HepG2 (cell line): Measurements from ENCODE around the gene TRIM15. TPM values are rescaled to one million over a fixed set of nuclear protein-coding genes. Genes with fewer than 3 reads are reported as not detected.

ENCODE experiments used
- DMTF1 ChIP-seq: sonication (generic); formaldehyde crosslinking; IDR thresholded peaks from 2 replicates; pipeline ENCODE4 v1.4.0; 2020; ENCODE audit warnings: mild to moderate bottlenecking, missing genetic modification reagents
- FOXO1 ChIP-seq: sonication (generic); formaldehyde crosslinking; IDR thresholded peaks from 2 replicates; pipeline ENCODE4 v1.4.0; 2020; ENCODE audit warnings: missing genetic modification reagents
- HOMEZ ChIP-seq: IDR thresholded peaks from 2 replicates; pipeline ENCODE4 v1.6.1; 2016; ENCODE audit warnings: low read depth
- JDP2 ChIP-seq: sonication (generic); formaldehyde crosslinking; IDR thresholded peaks from 2 replicates; pipeline ENCODE4 v1.8.1; 2022; ENCODE audit warnings: missing genetic modification reagents, borderline replicate concordance
- KLF16 ChIP-seq, 2 experiments: sonication (generic) in 1 of 2; formaldehyde crosslinking in 1 of 2; IDR thresholded peaks; 2 replicates each; pipeline versions ENCODE4 v1.6.1 to v1.8.0; 2016 to 2023; ENCODE audit warnings: missing genetic modification reagents in 2 of 2, missing compliant biosample characterization in 1 of 2
- MED13 ChIP-seq: sonication (generic); formaldehyde crosslinking; IDR thresholded peaks from 2 replicates; pipeline ENCODE4 v1.5.0; 2020; ENCODE audit warnings: missing genetic modification reagents
- POLR2A ChIP-seq, 2 experiments: IDR thresholded peaks; 2 replicates each; pipeline ENCODE4 v1.6.1; 2011; ENCODE audit warnings: low read depth in 2 of 2, low read length in 2 of 2, mild to moderate bottlenecking in 1 of 2, moderate library complexity in 1 of 2; ENCODE audit not compliant: insufficient read depth in 1 of 2
- RFXAP ChIP-seq: sonication (generic); formaldehyde crosslinking; IDR thresholded peaks from 2 replicates; pipeline ENCODE4 v1.4.0; 2020; ENCODE audit warnings: missing genetic modification reagents, borderline replicate concordance
- SIN3A ChIP-seq: IDR thresholded peaks from 2 replicates; pipeline ENCODE4 v1.6.1; 2011; ENCODE audit warnings: low read depth, mild to moderate bottlenecking, control low read depth, low read length, borderline replicate concordance
- SRSF1 ChIP-seq: fragments of 200-400 bp; formaldehyde crosslinking; optimal IDR thresholded peaks from 2 replicates; pipeline ENCODE3; 2017; ENCODE audit warnings: mild to moderate bottlenecking, low read depth, low read length, moderate library complexity
- YEATS4 ChIP-seq: sonication (generic); formaldehyde crosslinking; IDR thresholded peaks from 2 replicates; pipeline ENCODE4 v1.4.0; 2020; ENCODE audit warnings: missing genetic modification reagents, borderline replicate concordance
- ZBTB25 ChIP-seq: IDR thresholded peaks from 2 replicates; pipeline ENCODE4 v1.6.1; 2018; ENCODE audit warnings: missing genetic modification reagents
- ZC3H4 ChIP-seq: sonication (generic); formaldehyde crosslinking; IDR thresholded peaks from 2 replicates; pipeline ENCODE4 v1.4.0; 2020; ENCODE audit warnings: missing genetic modification reagents, borderline replicate concordance
- ZMYM3 ChIP-seq: sonication (generic); formaldehyde crosslinking; IDR thresholded peaks from 2 replicates; pipeline ENCODE4 v1.5.1; 2020; ENCODE audit warnings: mild to moderate bottlenecking, missing genetic modification reagents
- ZNF160 ChIP-seq: sonication (generic); formaldehyde crosslinking; IDR thresholded peaks from 2 replicates; pipeline ENCODE4 v1.8.0; 2022; ENCODE audit warnings: mild to moderate bottlenecking, inconsistent platforms, missing genetic modification reagents
- ZNF235 ChIP-seq: sonication (generic); formaldehyde crosslinking; IDR thresholded peaks from 2 replicates; pipeline ENCODE4 v1.8.1; 2023; ENCODE audit warnings: mild to moderate bottlenecking, missing genetic modification reagents, borderline replicate concordance
- ZNF331 ChIP-seq: sonication (generic); formaldehyde crosslinking; IDR thresholded peaks from 2 replicates; pipeline ENCODE4 v1.4.0; 2020; ENCODE audit warnings: missing genetic modification reagents
- ZNF430 ChIP-seq: sonication (generic); formaldehyde crosslinking; IDR thresholded peaks from 2 replicates; pipeline ENCODE4 v1.9.0; 2021; ENCODE audit warnings: mild to moderate bottlenecking, missing genetic modification reagents
- ZNF44 ChIP-seq: sonication (generic); formaldehyde crosslinking; IDR thresholded peaks from 2 replicates; pipeline ENCODE4 v1.5.1; 2020; ENCODE audit warnings: mild to moderate bottlenecking, missing genetic modification reagents
- ZNF484 ChIP-seq: sonication (generic); formaldehyde crosslinking; IDR thresholded peaks from 2 replicates; pipeline ENCODE4 v1.5.1; 2020; ENCODE audit warnings: mild to moderate bottlenecking, low read depth, missing genetic modification reagents, borderline replicate concordance
- ZNF614 ChIP-seq: IDR thresholded peaks from 2 replicates; pipeline ENCODE4 v1.6.1; 2018; ENCODE audit warnings: missing biosample characterization, missing genetic modification reagents, inconsistent platforms, borderline replicate concordance
- polyA plus RNA-seq, 8 experiments: library from polyadenylated mRNA; depleted of rRNA in 3 of 8; stranded (reverse) in 7 of 8; unstranded in 1 of 8; fragments of >200 nt; fragmentation: Illumina TruSeq in 4 of 8; extraction: Trizol in 4 of 8; gene quantifications; 2 replicates each; pipeline versions ENCODE4 v1.2.1 to v1.2.3, GENCODE V29; 2011 to 2016; ENCODE audit warnings: low read depth in 4 of 8, missing spikeins in 1 of 8, mixed read lengths in 1 of 8; ENCODE audit not compliant: insufficient read depth in 1 of 8
- total RNA-seq, 5 experiments: library from RNA; depleted of rRNA; stranded (reverse); fragments of >200 nt; fragmentation: Illumina TruSeq; extraction: Trizol; gene quantifications; 2 replicates each; pipeline ENCODE4 v1.2.3, GENCODE V29; 2016; ENCODE audit warnings: low read depth in 1 of 5

Gene TRIM15
- total and polyA plus RNA-seq, 2 of the 13 experiments (the other 11 are each of a cell fraction or from before 2014, with no cell fraction given) = 35.1 to 38.2 TPM

- TF ChIP-seq FOXO1 (CRISPR knock-in tag) = peak; percentile 63
- TF ChIP-seq POLR2A (IDR thresholded peaks at IDR 0.05; ENCODE audit: insufficient read depth in 1 of 2, low read depth in 2 of 2, low read length in 2 of 2) = peak; percentile 84 to 94
- peak; percentile 100 for TF ChIP-seq RFXAP
- 0 out of 2 replicates have a peak, but pooled peaks have one; percentile 53 for TF ChIP-seq ZNF331 (CRISPR knock-in tag)
- peak; percentile 82; the same call in 1 of the 2 replicates for TF ChIP-seq ZNF235 (CRISPR knock-in tag)
- TF ChIP-seq MED13 = 0 out of 2 replicates have a peak, but pooled peaks have one; percentile 40
- TF ChIP-seq HOMEZ = peak; percentile 74; the same call in 1 of the 2 replicates
- TF ChIP-seq SIN3A = peak; percentile 97; the same call in 1 of the 2 replicates
- TF ChIP-seq ZMYM3 (CRISPR knock-in tag) = no peak
- peak in 1 of 2 experiments; percentile 55; a peak in 1 of 4 replicates for TF ChIP-seq KLF16 (CRISPR knock-in tag; IDR thresholded peaks at IDR 0.05)
- TF ChIP-seq ZNF614 (CRISPR knock-in tag) = no peak
- peak; percentile 74 for TF ChIP-seq SRSF1
- TF ChIP-seq ZNF160 = no peak
- no peak for TF ChIP-seq ZC3H4 (CRISPR knock-in tag)
- TF ChIP-seq ZNF484 = peak; percentile 41; the same call in 1 of the 2 replicates
- TF ChIP-seq JDP2 (CRISPR knock-in tag) = no peak
- TF ChIP-seq ZNF44 (CRISPR knock-in tag) = no peak
- peak; percentile 81 for TF ChIP-seq ZNF430
- peak; percentile 30; the same call in 1 of the 2 replicates for TF ChIP-seq YEATS4 (CRISPR knock-in tag)
- TF ChIP-seq ZBTB25 = peak; percentile 44; the same call in 1 of the 2 replicates
- TF ChIP-seq DMTF1 = no peak
These were observed 49.7 kb downstream of the TRIM15 start, which contains the start of gene TRIM26 (continued) for GRCh38 chr6:30212865-30213666.
